CD4-positive, alpha-beta T cell (primary cell): ENCODE measurements around the gene DHX8. TPM values are rescaled to one million over a fixed set of nuclear protein-coding genes. Genes with fewer than 3 reads are reported as not detected.
"Not testable (repeated sequence)": the region's sequence is repeated elsewhere in the genome, so short reads cannot be mapped to it uniquely, and the experiment has no call there.

ENCODE experiments used
- ATAC-seq: fragments of 200-7000 bp; cut with Tn5 transposase; one replicate; pipeline ENCODE4 v1.10.0; 2022; ENCODE audit warnings: mild to moderate bottlenecking; ENCODE audit not compliant: poor library complexity
- CTCF ChIA-PET: fragments of 350-600 bp; sonication (Branson Sonifier 250); formaldehyde crosslinking; loops from one replicate; lab custom pipeline; 2021; ENCODE audit warnings: antibody characterized with exemption, inconsistent platforms; lab: Charles Lee
- POLR2A ChIA-PET: fragments of 350-600 bp; sonication (Branson Sonifier 250); formaldehyde crosslinking; loops from one replicate; lab custom pipeline; 2021; ENCODE audit warnings: antibody characterized with exemption, inconsistent platforms; lab: Charles Lee
- DNase-seq, 14 experiments: peaks; one replicate each; pipeline ENCODE4 v3.0.0-alpha.2; 2013 to 2020; ENCODE audit warnings: mixed read lengths in 2 of 14
- H3K27ac ChIP-seq, 2 donors: one replicate each; pipeline versions ENCODE4 v1.5.1 to v1.7.0; 2013; ENCODE audit warnings: low read length in 2 of 2, low read depth in 1 of 2, mild to moderate bottlenecking in 1 of 2
- H3K27me3 ChIP-seq, 2 experiments: 1 replicate in 1 of 2; 2 replicates in 1 of 2; pipeline versions ENCODE4 v1.6.1 to v1.7.0; 2013; ENCODE audit warnings: low read length in 2 of 2, control low read depth in 1 of 2, mild to moderate bottlenecking in 1 of 2, moderate library complexity in 1 of 2; ENCODE audit not compliant: insufficient read depth in 2 of 2, control insufficient read depth in 1 of 2
- H3K36me3 ChIP-seq: one replicate; pipeline ENCODE4 v1.6.1; 2013; ENCODE audit warnings: low read length, control low read depth; ENCODE audit not compliant: insufficient read depth
- H3K4me1 ChIP-seq: one replicate; pipeline ENCODE4 v1.6.1; 2013; ENCODE audit warnings: low read length, control low read depth; ENCODE audit not compliant: insufficient read depth
- H3K4me3 ChIP-seq: one replicate; pipeline ENCODE4 v1.5.1; 2013; ENCODE audit warnings: mild to moderate bottlenecking, low read length, moderate library complexity
- H3K9me3 ChIP-seq, 2 experiments: 1 replicate in 1 of 2; 2 replicates in 1 of 2; pipeline versions ENCODE4 v1.6.1 to v1.7.0; 2013; ENCODE audit warnings: low read length in 2 of 2, mild to moderate bottlenecking in 2 of 2, control low read depth in 1 of 2, moderate library complexity in 1 of 2; ENCODE audit not compliant: control insufficient read depth in 1 of 2, insufficient read depth in 1 of 2
- H3K27ac Mint-ChIP-seq: one replicate; pipeline ENCODE4 v1.8.0; 2020; ENCODE audit warnings: mixed read lengths
- H3K27me3 Mint-ChIP-seq: one replicate; pipeline ENCODE4 v1.8.0; 2021; ENCODE audit warnings: mixed read lengths
- H3K36me3 Mint-ChIP-seq: one replicate; pipeline ENCODE4 v1.8.0; 2021; ENCODE audit warnings: low read depth, mixed read lengths
- H3K4me1 Mint-ChIP-seq: one replicate; pipeline ENCODE4 v1.8.0; 2021; ENCODE audit warnings: low read depth, mixed read lengths
- H3K4me3 Mint-ChIP-seq: one replicate; pipeline ENCODE4 v1.8.0; 2020; ENCODE audit warnings: mild to moderate bottlenecking, mixed read lengths
- H3K9me3 Mint-ChIP-seq: one replicate; pipeline ENCODE4 v1.8.0; 2020; ENCODE audit warnings: mixed read lengths
- CTCF ChIP-seq: fragments of 200-600 bp; IDR thresholded peaks from one replicate; pipeline ENCODE4 v1.8.0; 2022; ENCODE audit warnings: antibody characterized with exemption, mild to moderate bottlenecking
- intact Hi-C, 2 experiments: fragments of 100-400 bp; cut with DNase I in 1 of 2; cut with micrococcal nuclease in 1 of 2; formaldehyde crosslinking; loops; one replicate each; pipeline versions ENCODE4 v1.15.1 to v1.9.0; 2023 to 2025; cut with DNase I, micrococcal nuclease
- total RNA-seq, 174 experiments: library from RNA in 2 of 174; stranded (reverse) in 2 of 174; gene quantifications; one replicate each; pipeline ENCODE4 v1.2.3 and lab custom pipeline; 2021 to 2026

The DHX8 gene
- total RNA-seq, 2 experiments from 2014 or later: 88.8 to 106 TPM

DNA sequence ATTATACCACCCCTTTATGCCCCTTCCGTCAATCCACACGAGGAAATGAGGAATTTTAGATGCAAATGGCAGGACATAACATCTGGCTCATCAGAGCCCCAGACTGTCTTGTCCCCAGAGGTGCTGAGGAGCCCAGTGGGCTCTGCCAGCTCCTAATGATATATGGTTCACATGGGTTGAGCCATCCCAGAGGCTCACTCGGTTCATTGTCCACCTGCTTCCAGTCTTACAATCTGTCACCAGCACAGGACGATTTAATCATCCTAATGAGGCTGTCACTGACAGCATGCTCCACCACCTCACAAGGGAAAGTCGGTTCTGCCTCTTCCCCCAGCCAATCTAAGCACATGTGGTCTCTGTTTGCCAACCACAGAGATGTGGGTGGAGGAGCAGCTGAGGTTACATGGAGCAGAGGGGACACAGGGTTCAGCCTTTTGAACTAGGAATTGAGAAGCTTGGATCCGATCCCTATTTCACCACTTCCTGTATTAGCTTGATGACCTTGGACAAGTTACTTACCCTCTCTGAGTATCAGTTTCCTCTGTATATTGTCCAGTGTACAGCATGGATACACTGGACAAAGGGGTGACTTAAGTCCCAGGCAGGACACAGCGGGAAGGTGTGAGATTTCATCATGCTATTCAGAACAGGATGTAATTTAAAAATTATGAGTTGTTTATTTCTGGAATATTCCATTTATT is 27.0 kb upstream of the DHX8 start:
- H3K27me3 ChIP-seq: no peaks in the 10 kb centered on the region
- CTCF ChIA-PET: no interaction called here
- Mint-ChIP-seq H3K27me3 (peaks cover 29% of the 10 kb centered on the region), H3K36me3 (no peaks in the 10 kb centered on the region), H3K27ac (no peak overlapping the region), H3K9me3 (no peaks in the 10 kb centered on the region), H3K4me1 (no peaks in the 10 kb centered on the region), H3K4me3 (no peak overlapping the region)
- H3K9me3 ChIP-seq: no peaks in the 10 kb centered on the region
- H3K36me3 ChIP-seq: no peaks in the 10 kb centered on the region
- no peak overlapping the region for H3K27ac ChIP-seq
- DNase-seq: peak in 2 of 14 experiments; percentile 5 to 7
- ATAC-seq: no peak
- no peak overlapping the region for H3K4me3 ChIP-seq
- H3K4me1 ChIP-seq: peaks cover 4% of the 10 kb centered on the region
- POLR2A ChIA-PET: no interaction called here
- no peak for TF ChIP-seq CTCF
- intact Hi-C loops: no loop called here

GRCh38 chr17:43457362-43457692 is 26.4 kb upstream of the DHX8 start:
- ChIA-PET POLR2A (no interaction called here), CTCF (no interaction called here)
- ATAC-seq: no peak
- DNase-seq: no peak
- no peak overlapping the region for H3K4me3 ChIP-seq
- Mint-ChIP-seq H3K4me1 (no peaks in the 10 kb centered on the region), H3K27ac (no peak overlapping the region), H3K4me3 (no peak overlapping the region), H3K36me3 (no peaks in the 10 kb centered on the region), H3K27me3 (peaks cover 29% of the 10 kb centered on the region), H3K9me3 (no peaks in the 10 kb centered on the region)
- no peak overlapping the region for H3K27ac ChIP-seq
- no peaks in the 10 kb centered on the region for H3K9me3 ChIP-seq
- intact Hi-C loops: no loop called here
- no peak for TF ChIP-seq CTCF
- H3K4me1 ChIP-seq: peaks cover 4% of the 10 kb centered on the region
- no peaks in the 10 kb centered on the region for H3K36me3 ChIP-seq
- no peaks in the 10 kb centered on the region for H3K27me3 ChIP-seq

DNA sequence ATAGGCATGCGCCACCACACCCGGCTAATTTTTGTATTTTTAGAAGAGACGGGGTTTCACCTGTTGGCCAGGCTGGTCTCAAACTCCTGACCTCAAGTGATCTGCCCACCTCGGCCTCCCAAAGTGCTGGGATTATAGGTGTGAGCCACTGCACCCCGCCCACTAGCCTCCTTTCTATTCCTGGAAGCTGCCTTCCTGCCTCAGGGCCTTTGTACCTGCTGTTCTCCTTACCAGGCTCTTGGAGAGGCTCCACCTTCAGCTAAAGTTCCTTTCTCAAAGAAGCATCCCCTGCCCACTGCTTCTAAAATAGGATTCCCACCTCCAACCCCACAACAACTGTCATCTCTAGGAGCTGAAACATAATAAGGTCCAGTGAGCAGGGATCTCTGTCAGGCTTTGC is 23.9 kb upstream of the DHX8 start:
- DNase-seq, ATAC-seq, intact Hi-C loops, H3K4me1 ChIP-seq, H3K27me3 ChIP-seq, H3K4me1 Mint-ChIP-seq, POLR2A ChIA-PET, H3K36me3 Mint-ChIP-seq, H3K36me3 ChIP-seq, CTCF ChIA-PET, H3K27ac ChIP-seq, H3K4me3 Mint-ChIP-seq, H3K9me3 Mint-ChIP-seq, H3K9me3 ChIP-seq, H3K27ac Mint-ChIP-seq, H3K4me3 ChIP-seq: not testable (repeated sequence)
- peaks cover 25% of the 10 kb centered on the region for H3K27me3 Mint-ChIP-seq

DNA sequence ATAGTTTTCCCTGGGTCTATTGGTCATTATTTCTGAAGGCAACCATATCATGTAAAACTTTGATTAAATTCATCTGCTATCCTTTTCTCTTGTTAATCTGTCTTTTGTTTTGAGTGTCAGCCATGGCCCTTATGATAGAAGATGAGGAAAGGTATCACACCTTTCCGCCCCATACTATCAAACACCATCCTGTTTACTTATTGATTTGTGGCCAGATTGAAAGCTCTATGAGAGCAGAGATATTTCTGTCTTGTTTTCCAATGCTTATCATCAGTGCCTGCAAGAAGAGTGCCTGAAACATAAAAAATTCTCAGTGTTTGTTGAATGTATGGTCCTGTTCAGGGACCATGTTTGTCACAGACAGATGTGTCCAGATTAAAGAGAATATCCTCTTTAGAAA is 22.6 kb upstream of the DHX8 start:
- Histone ChIP-seq H3K4me3 (no peak overlapping the region), H3K4me1 (peaks cover 4% of the 10 kb centered on the region), H3K36me3 (no peaks in the 10 kb centered on the region), H3K27ac (no peak overlapping the region), H3K27me3 (no peaks in the 10 kb centered on the region), H3K9me3 (no peaks in the 10 kb centered on the region)
- no peaks in the 10 kb centered on the region for H3K4me1 Mint-ChIP-seq
- H3K9me3 Mint-ChIP-seq: no peaks in the 10 kb centered on the region
- H3K4me3 Mint-ChIP-seq: no peak overlapping the region
- no peaks in the 10 kb centered on the region for H3K36me3 Mint-ChIP-seq
- ChIA-PET POLR2A (no interaction called here), CTCF (no interaction called here)
- no peak for TF ChIP-seq CTCF
- no peak overlapping the region for H3K27ac Mint-ChIP-seq
- intact Hi-C loops: no loop called here
- H3K27me3 Mint-ChIP-seq: peaks cover 31% of the 10 kb centered on the region
- ATAC-seq (no peak), DNase-seq (no peak)

DNA sequence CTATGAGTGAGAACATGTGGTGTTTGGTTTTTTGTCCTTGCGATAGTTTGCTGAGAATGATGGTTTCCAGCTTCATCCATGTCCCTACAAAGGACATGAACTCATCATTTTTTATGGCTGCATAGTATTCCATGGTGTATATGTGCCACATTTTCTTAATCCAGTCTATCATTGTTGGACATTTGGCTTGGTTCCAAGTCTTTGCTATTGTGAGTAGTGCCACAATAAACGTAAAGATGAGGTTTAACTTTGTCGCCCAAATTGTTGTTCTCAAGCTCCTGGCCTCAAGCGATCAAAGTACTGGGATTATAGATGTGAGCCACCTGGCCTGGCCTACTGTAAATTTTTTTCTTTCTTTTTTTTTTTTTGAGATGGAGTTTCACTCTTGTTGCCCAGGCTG is 21.2 kb upstream of the DHX8 start:
- intact Hi-C loops, H3K36me3 Mint-ChIP-seq: not testable (repeated sequence)

More for the DNA sequence above, 21.2 kb upstream of the DHX8 start:
- CTCF ChIA-PET, H3K4me3 Mint-ChIP-seq, H3K27ac ChIP-seq, POLR2A ChIA-PET, H3K36me3 ChIP-seq, H3K4me1 ChIP-seq, H3K9me3 Mint-ChIP-seq, DNase-seq, H3K4me3 ChIP-seq, H3K27me3 ChIP-seq, H3K9me3 ChIP-seq, H3K27ac Mint-ChIP-seq, ATAC-seq, H3K4me1 Mint-ChIP-seq: not testable (repeated sequence)
- H3K27me3 Mint-ChIP-seq: peaks cover 32% of the 10 kb centered on the region
